GM18520 (cell line): ENCODE measurements around the gene GBP5.
"Not testable (repeated sequence)": the region's sequence is repeated elsewhere in the genome, so short reads cannot be mapped to it uniquely, and the experiment has no call there.

Experiments used
- ATAC-seq: cut with Tn5 transposase; IDR thresholded peaks from one replicate; pipeline ENCODE4 v1.9.1; 2021; ENCODE audit not compliant: unreplicated experiment

GBP5 gene, protein sequence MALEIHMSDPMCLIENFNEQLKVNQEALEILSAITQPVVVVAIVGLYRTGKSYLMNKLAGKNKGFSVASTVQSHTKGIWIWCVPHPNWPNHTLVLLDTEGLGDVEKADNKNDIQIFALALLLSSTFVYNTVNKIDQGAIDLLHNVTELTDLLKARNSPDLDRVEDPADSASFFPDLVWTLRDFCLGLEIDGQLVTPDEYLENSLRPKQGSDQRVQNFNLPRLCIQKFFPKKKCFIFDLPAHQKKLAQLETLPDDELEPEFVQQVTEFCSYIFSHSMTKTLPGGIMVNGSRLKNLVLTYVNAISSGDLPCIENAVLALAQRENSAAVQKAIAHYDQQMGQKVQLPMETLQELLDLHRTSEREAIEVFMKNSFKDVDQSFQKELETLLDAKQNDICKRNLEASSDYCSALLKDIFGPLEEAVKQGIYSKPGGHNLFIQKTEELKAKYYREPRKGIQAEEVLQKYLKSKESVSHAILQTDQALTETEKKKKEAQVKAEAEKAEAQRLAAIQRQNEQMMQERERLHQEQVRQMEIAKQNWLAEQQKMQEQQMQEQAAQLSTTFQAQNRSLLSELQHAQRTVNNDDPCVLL

DNA sequence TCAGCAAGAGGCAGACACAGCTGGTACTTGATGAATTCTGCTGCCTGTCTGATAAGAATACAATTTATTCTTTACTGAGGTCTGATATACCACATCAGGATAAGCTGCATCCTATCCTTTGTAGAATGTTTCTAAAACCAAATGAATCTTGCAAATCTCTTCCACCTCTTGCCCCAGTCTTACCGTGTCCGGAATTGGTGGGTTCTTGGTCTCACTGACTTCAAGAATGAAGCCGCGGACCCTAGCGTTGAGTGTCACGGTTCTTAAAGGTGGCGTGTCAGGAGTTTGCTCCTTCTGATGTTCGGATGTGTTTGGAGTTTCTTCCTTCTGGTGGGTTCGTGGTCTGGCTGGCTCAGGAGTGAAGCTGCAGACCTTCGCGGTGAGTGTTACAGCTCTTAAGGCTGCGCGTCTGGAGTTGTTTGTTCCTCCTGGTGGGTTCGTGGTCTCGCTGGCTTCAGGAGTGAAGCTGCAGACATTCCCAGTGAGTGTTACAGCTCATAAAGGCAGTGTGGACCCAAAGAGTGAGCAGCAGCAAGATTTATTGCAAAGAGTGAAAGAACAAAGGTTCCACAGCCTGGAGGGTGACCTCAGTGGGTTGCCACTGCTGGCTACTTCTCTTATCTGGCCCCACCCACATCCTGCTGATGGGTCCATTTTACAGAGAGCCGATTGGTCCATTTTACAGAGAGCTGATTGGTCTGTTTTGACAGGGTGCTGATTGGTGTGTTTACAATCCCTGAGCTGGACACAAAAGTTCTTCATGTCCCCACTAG is at the start of gene GBP5:
Gene GBP5 (minus strand): TSS at position 592 of the 773 bp plus-strand sequence. CDS start 3,305 bp downstream, outside the sequence.
- ATAC-seq = peak; percentile 73

DNA sequence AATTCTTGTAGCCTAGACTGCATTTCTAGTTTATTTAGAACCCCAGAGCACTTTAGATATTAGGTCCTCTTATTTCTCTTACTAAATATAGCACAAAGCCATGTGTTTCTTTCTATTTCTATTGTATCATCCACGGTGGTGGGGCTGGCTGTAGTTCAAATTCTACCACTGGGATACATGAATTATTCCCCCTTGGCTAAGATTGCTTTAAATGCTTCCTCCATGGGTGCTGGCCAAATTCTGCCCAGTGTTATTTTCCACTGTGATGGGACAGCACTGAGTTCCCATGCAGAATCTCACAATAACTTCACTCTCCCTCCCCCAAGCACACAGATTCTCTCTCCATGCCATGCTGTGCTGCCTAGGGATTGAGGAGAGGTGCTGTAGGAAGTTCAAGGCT is 49.7 kb upstream of the GBP5 start:
- ATAC-seq = no peak

DNA sequence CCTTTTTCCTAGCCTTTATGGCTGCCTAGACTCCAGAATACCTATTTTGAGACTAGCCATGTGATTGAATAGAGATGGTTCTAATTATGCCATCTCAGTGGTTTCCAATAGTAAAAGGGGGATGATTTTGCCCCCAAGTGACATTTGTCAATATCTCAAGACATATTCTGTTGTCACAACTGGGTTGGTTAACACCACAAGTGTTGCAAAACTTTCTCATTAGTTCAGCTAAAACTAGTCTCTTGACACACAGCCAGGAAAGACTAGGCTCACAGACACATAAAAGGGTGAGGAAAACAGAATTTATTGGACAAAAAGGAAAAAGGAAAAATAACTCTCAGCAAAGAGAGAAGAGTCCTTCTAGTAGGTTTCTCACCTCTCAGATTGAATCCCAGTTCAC is 39.9 kb upstream of the GBP5 start:
- no peak for ATAC-seq

DNA sequence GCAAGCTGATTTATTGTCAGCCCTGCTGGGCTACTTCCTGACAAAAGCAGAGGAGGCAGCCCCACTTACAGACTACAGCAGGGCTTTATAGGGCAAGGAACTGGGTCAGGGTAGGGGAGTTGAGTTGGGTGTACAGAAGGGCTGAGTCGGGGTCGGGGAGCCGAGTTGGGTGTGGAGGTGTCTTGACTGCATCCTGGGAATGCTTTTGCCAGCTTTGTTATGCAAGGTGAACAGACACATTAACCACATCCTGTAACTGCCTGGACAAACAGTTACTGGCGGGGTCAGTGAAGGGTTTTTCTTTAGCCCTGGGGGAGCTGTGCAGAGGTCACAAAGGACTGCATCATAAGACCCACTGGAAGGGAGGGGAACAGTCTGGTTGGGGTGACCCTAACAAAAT is 39.1 kb upstream of the GBP5 start:
- no peak for ATAC-seq

DNA sequence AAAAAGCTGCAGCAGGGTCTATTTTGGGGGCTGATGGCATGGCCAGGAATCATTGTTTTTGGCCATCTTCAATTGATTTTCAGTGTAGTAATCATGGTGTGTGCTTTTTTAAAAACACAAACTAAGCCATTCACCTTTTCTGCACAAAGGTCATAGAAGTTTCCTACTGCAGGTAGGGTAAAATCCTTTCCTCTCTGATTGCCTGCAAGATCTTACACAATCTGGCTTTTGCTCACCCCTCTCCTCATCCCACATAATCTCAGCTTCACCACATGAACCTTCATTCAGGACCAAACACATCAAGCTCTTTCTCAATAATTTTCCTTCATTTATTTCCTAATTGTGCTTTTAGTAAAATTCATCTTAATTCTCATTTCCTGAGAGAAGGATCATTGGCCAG is 38.3 kb upstream of the GBP5 start:
- ATAC-seq = no peak

DNA sequence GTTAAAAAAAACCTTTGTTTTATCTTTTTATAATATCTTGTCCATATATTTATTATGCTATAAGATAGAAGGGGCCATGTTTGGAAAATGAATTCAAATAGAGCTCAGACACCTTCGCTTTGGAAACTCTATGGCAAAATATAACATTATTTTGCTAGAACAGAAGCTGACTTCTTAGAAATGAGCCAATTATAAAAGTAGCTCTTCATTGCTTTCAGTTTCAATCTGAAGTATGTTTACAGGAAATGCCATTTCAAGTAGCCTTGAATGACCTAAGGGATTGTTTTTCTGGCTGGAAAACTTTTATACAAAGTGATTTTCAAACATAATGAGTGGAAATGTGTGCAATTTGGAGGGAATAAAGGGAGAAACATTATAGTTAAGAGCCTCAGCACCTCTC is 37.8 kb upstream of the GBP5 start:
- peak; percentile 79 for ATAC-seq

DNA sequence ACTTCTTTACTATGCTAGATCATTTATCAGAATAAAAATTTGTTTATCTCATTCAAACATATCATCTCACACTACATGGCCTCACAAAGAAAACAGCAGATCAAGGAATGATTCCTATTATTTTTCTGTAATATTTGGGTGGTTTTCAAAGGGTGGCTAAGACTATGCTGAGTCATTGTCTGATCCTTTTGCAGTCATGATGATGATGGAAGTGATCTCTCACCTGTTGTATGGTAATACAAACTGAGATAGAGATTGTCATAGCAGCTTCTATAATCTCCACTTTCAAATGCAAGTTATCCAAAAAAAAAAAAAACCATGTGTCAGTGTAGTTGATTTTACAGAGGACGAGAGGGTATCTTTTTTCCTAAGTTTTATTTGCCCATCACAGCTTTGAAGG is 37.2 kb upstream of the GBP5 start:
- no peak for ATAC-seq

DNA sequence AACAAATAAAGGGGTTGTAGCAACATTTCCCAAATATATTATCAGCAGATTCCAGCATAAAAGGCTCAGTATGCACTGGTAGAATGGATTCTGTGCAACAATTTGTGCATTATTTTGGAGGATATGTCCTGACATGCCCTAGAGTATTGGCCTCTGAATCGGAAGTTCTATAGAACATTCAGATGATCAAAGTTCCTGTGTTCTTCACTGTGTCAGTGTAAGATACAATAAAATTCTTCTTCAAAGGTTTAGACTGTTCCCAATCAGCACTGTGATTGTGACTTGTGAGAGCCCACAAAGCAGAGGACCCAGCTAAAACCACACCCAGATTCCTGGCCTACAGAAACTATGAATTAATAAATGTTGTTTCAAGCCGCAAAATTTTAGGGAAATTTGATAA is 33.6 kb upstream of the GBP5 start:
- no peak for ATAC-seq

DNA sequence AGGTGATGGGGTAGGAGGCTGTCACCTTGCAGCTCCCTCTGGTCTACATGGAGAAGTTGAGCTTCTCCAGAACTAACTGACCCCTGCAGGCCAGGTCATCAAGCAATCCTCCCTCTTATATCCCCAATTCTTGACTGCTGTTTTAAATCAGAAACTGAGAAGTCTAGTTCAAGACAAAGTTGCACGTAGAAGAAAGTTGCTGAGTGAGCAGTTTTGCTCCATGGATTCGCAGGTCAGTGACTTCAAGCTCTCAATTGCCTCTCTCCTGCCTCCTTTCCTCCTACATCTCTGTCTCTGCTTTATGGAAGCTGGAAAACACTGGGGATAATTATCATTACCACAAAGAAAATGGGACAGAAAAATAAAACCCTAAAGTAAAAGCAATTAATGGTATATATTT is 32.8 kb upstream of the GBP5 start:
- ATAC-seq = no peak

DNA sequence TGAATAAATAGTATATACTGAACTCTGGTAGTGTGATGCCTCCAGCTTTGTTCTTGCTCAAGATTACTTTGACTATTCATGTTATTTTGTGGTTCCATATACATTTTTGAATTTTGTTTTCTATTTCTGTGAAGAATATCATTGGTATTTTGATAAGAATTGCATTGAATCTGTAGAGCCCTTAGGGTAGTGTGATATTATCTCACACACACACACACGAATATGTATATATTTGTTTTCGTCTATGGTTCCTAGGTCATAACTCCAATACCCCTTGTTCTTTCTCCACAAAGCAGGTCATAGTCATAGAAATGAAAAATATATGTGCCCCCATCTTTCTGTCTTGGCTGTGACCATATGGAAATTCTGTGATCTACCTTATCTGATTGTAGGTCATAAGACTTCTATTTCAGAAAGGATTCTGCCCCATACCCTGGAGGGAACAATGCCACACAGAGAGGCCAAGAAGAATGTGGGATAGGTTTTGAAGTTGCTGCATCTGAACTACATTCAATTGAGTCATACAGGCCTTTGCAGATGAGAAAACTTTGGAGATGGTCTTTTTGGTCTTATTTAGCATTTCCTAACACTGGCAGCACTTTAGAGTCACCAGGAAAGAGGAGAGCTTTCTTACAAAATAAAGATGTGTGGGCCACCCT is 32.0 kb upstream of the GBP5 start:
- ATAC-seq = no peak

DNA sequence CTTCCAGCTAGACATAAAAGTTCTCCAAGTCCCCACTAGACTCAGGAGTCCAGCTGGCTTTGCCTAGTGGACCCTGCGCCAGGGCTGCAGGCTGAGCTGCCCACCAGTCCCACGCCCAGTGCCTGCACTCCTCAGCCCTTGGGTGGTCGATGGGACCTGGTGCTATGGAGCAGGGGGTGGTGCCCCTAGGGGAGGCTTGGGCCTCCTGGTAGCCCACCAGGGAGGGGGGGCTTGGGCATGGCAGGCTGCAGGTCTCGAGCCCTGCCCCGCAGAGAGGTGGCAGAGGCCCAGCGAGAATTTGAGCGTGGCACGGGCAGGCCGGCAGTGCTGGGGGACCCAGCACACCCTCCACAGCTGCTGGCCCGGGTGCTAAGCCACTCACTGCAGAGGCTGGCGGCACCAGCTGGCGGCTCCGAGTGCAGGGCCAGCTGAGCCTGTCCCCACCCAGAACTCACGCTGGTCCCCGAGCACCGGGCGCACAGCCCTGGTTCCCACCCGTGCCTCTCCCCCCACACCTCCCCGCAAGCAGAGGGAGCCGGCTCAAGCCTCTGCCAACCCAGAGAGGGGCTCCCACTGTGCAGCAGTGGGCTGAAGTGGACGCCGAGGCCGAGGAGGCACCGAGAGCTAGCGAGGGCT is 30.2 kb upstream of the GBP5 start:
- ATAC-seq = no peak

DNA sequence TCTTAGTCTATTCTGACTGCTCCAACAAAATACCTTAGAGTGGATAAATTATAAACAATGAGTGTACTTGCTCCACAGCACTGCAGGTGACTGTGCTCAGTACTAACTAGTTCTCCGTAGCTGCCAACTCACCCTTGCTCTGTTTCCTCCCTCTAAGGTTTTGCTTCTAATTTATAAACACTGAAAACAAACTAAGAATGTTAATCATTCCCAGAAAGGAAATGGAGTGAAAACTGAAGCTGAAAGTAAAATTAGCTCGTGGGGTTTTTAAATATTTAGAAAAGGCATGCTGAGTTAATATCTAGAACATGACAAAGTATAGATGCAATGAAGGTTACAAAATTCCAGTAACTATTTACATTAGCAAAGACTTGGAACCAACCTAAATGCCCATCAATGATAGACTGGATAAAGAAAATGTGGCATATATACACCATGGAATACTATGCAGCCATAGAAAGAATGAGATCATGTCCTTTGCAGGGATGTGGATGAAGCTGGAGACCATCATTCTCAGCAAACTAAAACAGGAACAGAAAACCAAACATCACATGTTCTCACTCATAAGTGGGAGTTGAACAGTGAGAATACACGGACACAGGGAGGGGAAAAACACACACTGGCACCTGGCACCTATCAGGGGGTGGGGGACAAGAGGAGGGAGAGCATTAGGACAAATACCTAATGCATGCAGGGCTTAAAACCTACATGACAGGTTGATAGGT is 27.2 kb upstream of the GBP5 start:
- ATAC-seq = not testable (repeated sequence)

DNA sequence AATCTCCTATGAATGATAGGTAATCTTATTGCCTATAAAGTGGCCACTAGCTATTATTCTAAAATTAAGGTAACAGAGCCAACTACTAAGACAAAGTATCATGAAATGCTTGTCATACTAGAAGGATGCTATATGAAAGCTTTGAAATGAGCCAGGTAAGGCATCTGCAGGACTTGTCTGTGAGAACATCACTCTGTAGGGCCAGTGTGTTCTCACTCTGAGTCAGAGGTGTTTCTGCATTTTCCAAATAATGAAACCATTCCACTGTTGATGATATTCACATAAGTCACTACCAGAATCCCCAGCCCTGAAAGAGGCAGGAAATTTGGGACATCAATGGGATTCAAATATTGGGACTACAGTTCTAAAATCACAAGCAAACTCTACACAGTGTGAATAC is 25.8 kb upstream of the GBP5 start:
- ATAC-seq = peak; percentile 31

DNA sequence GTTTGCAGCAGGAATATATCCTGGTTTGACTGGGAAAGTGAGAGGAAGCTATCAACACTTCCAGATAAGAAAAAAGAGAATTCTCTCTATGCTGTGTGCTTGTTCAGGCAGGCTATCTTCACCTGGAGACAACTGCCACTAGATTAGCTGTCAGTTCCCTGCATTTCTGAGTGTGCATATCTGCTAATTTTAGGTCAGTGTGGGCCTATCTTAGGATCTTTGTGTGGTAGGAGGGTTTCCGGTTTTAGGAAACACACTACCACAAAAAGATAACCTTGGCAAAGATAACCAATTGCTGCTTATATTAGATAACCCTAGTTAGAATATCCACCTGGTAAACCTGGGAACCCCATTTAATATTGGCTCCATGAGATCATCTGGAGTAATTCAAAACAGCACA is 22.5 kb upstream of the GBP5 start:
- ATAC-seq = no peak

DNA sequence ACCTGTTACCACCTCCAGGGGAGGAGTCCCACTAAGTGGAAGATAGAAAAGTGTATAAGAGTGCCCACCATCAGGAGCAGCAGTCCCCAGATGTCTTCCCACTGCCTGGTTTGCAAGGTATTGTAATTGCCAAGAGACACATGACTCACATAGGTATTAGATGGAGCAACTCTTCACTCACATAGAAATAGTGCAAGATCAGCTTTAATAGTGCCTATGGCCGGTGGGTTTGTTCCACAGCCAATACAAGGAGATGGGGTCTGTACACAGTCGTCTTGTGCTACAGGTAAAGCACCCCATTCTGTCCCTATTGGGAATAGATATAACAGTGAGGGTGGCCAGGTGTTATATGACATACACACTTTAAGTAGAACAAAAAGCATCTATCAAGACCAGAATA is 18.6 kb upstream of the GBP5 start:
- no peak for ATAC-seq

DNA sequence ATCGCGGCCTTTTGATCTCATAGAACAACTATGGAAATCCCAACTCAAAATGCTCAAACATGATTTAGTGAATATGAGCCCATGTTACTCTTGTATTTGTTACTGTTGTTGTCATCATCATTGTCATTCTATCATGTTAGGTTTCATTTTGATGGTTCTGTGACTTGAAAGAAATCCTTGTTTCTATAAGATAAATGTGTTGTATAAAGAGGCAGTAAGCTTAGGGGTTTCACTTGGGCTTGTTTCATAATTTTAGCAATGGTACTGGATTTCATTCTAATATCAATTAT is 15.3 kb upstream of the GBP5 start:
- ATAC-seq = no peak

DNA sequence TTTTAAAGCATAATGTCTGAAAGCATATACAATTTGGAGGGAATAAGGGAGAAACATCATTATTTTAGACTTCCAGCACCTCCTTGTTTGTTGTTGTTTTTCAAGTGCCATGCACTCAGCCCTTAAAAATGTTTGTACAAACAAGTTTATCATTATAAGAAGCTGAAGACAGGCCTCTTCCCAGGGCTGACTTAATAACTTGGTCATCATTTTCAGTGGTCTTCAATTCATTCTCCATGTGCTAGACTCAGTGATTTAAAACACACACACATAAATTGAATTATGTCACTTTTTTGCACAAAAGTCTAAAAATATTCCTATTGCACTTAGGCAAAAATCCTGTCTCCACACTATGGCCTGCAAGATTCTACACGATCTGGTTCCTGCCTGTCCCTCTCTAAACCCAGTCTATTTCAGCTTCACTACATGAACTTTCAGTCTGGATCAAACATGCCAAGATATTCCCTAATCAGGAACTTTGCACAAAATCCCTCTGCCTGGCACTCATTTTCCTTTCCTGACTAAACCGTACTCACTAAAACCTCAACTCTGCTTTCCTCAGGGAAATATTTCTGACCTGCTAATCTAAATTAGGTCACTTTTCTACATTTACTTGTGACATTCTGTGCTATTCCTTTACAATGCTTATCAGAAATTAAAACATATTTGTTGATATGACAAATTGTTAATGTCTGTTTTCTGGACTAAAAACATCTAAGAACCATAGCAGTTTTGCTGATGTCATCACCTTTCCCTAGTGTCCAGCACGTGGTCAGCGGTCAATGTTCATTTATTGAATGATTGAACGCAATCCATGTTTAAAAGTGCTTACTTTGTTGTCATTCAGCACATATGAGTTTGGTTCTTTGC is 14.8 kb upstream of the GBP5 start:
- ATAC-seq = no peak

DNA sequence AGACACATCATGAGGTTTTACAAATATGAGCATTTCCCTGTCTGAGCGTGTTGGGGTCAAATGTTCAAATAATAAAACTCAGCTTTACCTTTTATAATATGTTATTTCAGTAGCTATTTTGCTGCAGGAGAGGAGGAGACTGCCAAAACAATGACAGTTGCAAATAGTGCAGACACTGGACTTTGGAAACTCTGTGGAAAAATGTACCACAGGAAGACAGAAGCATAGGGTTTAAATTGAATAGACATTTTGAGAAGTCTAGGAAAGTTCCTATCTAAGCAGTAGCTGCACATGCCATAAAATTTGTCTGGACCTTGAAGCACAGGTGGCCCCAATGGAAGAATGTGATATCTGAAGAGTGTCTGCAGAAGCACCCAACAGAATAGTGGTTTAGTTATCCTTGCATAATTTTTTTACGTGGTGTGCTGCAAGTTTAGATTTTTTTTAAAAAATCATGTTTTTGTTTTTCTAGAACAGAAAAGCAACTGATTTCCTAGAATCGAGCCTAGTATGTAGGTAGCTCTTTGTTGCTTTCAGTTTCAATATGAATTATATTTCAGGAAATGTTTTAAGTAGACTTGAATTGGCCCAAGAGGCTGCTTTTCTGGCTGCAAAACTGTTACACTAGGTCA is 14.0 kb upstream of the GBP5 start:
- ATAC-seq = peak; percentile 74

DNA sequence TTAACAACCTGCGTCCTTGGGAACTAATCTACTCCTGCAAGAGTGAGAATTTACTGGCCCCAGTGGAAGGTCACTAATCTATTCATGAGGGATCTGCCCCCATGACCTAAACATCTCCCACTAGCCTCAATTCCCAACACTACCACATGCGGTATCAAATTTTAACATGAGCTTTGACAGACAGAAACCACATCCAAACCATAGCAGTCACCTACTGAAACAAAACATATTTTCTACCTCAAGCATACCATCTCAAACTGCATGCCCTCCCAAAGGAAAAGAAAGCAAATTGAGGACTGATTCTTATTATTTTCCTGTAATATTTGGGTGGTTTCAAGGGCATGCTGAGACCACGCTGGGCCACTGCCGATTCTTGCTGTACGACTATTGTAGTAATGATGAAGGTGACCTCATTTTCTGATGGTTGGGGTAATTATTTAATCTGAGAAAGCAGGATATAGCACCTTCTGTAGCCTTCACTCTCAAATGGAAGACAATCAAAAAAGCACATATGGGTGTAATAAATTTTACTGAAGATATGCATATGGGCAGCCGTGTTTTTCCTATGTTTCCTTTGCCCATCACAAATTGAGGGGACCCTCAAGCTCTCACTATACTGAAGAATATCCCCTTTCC is 13.2 kb upstream of the GBP5 start:
- no peak for ATAC-seq
